Measurements from ENCODE around the gene TMEM203. TPM values are rescaled to one million over a fixed set of nuclear protein-coding genes. Genes with fewer than 3 reads are reported as not detected.

TMEM203 gene
- total RNA-seq, 1 experiment from 2014 or later = 35.5 TPM

DNA sequence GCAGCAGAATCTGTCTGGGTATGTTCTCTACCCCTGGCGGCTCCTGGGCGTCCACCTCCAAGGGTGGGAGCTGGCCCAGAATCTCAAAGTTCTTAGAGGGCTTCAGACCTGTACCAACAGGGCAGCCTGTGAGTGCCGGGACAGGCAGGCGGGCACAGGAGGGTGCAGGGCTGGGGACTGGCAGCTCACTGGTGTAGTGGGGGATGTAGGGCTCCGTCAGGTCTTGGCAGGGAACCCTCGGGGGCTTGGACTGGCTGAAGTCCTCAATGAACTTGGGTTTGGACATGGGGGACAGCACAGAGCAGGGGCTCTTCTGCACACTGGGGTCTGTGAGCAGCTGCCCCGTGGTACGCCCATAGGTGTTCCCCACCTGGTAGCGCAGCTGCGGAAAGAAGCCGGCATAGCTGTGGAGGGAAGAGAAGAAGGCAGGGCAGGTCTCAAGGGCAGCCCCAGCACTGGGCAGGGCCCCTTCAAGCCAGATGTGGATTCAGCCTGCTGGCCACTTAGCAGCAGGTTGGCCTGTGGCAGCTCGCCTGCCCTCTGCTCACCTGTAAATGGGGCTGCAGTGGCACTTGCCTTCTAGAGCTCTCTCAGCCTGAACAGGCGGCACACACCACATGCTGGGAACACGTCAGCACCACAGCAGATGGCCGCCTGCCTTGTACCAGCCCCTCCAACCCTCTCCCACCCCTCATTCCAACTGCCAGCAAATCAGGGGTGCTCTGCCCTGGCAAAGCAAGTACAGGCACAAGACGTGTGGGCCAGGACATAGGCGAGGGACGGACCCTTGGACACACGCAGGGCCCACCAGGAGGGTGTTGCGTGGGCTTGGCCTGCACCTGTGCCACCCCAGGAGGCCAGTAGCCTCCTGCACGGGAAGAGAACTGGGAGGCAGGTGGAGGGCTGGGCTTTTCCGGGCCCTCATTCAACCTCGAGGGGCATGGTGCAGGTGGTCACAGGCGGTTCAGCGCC lies 40.3 kb upstream of the TMEM203 start:
- H2AK5ac ChIP-seq (ENCODE audit: insufficient read length, low read length) = no peak overlapping the region
- H3K4ac ChIP-seq (ENCODE audit: low read depth, low read length) = no peak overlapping the region
- Mint-ChIP-seq H3K27ac (no peak overlapping the region), H3K36me3 (ENCODE audit: insufficient read depth in 1 of 3, low read depth in 3 of 3) (peaks cover 19 to 26% (median 19%) of the 10 kb centered on the region in 3 experiments), H3K9me3 (no peaks in the 10 kb centered on the region; a peak in 2 of 5 replicates), H3K4me3 (no peak overlapping the region; a peak in 1 of 5 replicates), H3K4me1 (peaks cover 17 to 25% of the 10 kb centered on the region in 2 experiments), H3K27me3 (ENCODE audit: low read depth) (peaks cover 40% of the 10 kb centered on the region)
- H3K23me2 ChIP-seq (ENCODE audit: insufficient read length, low read depth, low read length, poor library complexity, severe bottlenecking) = peaks cover 12% of the 10 kb centered on the region
- no peak overlapping the region for H2BK12ac ChIP-seq (ENCODE audit: insufficient read length, low read depth, low read length)
- peaks cover 3% of the 10 kb centered on the region for H4K20me1 ChIP-seq (ENCODE audit: control insufficient read depth, insufficient read depth, insufficient read length)
- H4K5ac ChIP-seq (ENCODE audit: insufficient read length, low read depth, low read length) = no peak overlapping the region
- H3K79me2 ChIP-seq (ENCODE audit: insufficient read depth, low read length) = no peaks in the 10 kb centered on the region
- H3K27me3 ChIP-seq (ENCODE audit: insufficient read depth, low read length) = no peaks in the 10 kb centered on the region
- no peak for DNase-seq
- no peak overlapping the region for H3T11ph ChIP-seq (ENCODE audit: low read length)
- no peak overlapping the region for H4K91ac ChIP-seq (ENCODE audit: insufficient read length, low read depth, low read length)
- no peaks in the 10 kb centered on the region; the same call in 1 of the 2 replicates for H3K4me1 ChIP-seq (ENCODE audit: insufficient read depth, low read length)
- H4K8ac ChIP-seq (replicated peaks; ENCODE audit: insufficient read length, low read depth, low read length) = no peak overlapping the region
- no peak overlapping the region for H3K18ac ChIP-seq (ENCODE audit: insufficient read length, low read depth, low read length)
- no peak overlapping the region for H2BK15ac ChIP-seq (ENCODE audit: low read depth, low read length)
- no peak overlapping the region for H2BK20ac ChIP-seq (ENCODE audit: low read depth, low read length, poor library complexity, severe bottlenecking)
- no peak overlapping the region for H2BK120ac ChIP-seq (ENCODE audit: low read depth, low read length, poor library complexity, severe bottlenecking)
- H3K9me3 ChIP-seq (ENCODE audit: control insufficient read depth, low read depth, low read length) = no peaks in the 10 kb centered on the region
- WGBS (ENCODE audit: extremely low coverage, insufficient read length, low lambda C conversion rate) = no CpG with 5 or more reads among the region's 25 CpGs
- no peak overlapping the region for H3K9ac ChIP-seq (ENCODE audit: extremely low read depth, insufficient read length, low read length)
- H3K4me2 ChIP-seq (ENCODE audit: insufficient read depth, insufficient read length, low read length) = no peak overlapping the region
- H3K27ac ChIP-seq (ENCODE audit: insufficient read length, low read depth, low read length) = no peak overlapping the region
- TF ChIP-seq, protein P1, sequence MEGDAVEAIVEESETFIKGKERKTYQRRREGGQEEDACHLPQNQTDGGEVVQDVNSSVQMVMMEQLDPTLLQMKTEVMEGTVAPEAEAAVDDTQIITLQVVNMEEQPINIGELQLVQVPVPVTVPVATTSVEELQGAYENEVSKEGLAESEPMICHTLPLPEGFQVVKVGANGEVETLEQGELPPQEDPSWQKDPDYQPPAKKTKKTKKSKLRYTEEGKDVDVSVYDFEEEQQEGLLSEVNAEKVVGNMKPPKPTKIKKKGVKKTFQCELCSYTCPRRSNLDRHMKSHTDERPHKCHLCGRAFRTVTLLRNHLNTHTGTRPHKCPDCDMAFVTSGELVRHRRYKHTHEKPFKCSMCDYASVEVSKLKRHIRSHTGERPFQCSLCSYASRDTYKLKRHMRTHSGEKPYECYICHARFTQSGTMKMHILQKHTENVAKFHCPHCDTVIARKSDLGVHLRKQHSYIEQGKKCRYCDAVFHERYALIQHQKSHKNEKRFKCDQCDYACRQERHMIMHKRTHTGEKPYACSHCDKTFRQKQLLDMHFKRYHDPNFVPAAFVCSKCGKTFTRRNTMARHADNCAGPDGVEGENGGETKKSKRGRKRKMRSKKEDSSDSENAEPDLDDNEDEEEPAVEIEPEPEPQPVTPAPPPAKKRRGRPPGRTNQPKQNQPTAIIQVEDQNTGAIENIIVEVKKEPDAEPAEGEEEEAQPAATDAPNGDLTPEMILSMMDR (conservative IDR thresholded peaks at IDR 0.05) = no peak
- no peak overlapping the region for H2BK5ac ChIP-seq (ENCODE audit: insufficient read length, low read length)
- H3K79me1 ChIP-seq (ENCODE audit: insufficient read depth, low read depth, low read length, poor library complexity, severe bottlenecking) = no peaks in the 10 kb centered on the region
- H2AFZ ChIP-seq (ENCODE audit: low read length) = no peak overlapping the region
- H3K14ac ChIP-seq (ENCODE audit: insufficient read depth, low read length) = no peak overlapping the region; the same call in 1 of the 2 replicates
- H3K56ac ChIP-seq (ENCODE audit: insufficient read length, low read depth, low read length) = no peak overlapping the region
- no peak overlapping the region for H3K23ac ChIP-seq (ENCODE audit: insufficient read length, low read depth, low read length)
